Activated T-helper 2 cell treated with anti-CD3 and anti-CD28 coated beads, Interferon-gamma antibody, Interleukin-2, Interleukin-4, amounts not matched to agents 10 μg/mL and 5 μg/mL and 100 μg/mL, durations not matched to agents 14 hours and 24 hours and 36 hours (primary cell): Measurements from ENCODE around the gene NAALADL2. TPM values are rescaled to one million over a fixed set of nuclear protein-coding genes. Genes with fewer than 3 reads are reported as not detected.
"Not testable (repeated sequence)": the region's sequence is repeated elsewhere in the genome, so short reads cannot be mapped to it uniquely, and the experiment has no call there.

Experiments used
- DNase-seq: peaks from one replicate; pipeline ENCODE4 v3.0.0; 2021; ENCODE audit warnings: low spot score
- H3K27ac Mint-ChIP-seq: one replicate; pipeline ENCODE4 v1.8.0; 2021; ENCODE audit warnings: mixed read lengths
- H3K27me3 Mint-ChIP-seq: one replicate; pipeline ENCODE4 v1.8.0; 2021; ENCODE audit warnings: low read depth, mixed read lengths
- H3K36me3 Mint-ChIP-seq: one replicate; pipeline ENCODE4 v1.8.0; 2021; ENCODE audit warnings: low read depth, mixed read lengths
- H3K4me1 Mint-ChIP-seq: one replicate; pipeline ENCODE4 v1.8.0; 2021; ENCODE audit warnings: low read depth, mixed read lengths
- H3K4me3 Mint-ChIP-seq: one replicate; pipeline ENCODE4 v1.8.0; 2021; ENCODE audit warnings: low read depth, mild to moderate bottlenecking, moderate library complexity, mixed read lengths
- H3K9me3 Mint-ChIP-seq: one replicate; pipeline ENCODE4 v1.8.0; 2021; ENCODE audit warnings: mixed read lengths
- intact Hi-C: fragments of 100-400 bp; cut with micrococcal nuclease; formaldehyde crosslinking; loops from one replicate; pipeline ENCODE4 v1.15.1; 2023
- total RNA-seq: library from RNA; stranded (reverse); gene quantifications from 2 replicates; pipeline ENCODE4 v1.2.3, GENCODE V29; 2022

NAALADL2 gene
- total RNA-seq, 1 donor from 2014 or later: not detected

- intact Hi-C loops: no loop called here
- DNase-seq: no peak
- H3K36me3 Mint-ChIP-seq: no peaks in the 10 kb centered on the region
Observed at GRCh38 chr3:175070946-175071345, 211.8 kb downstream of the NAALADL2 start.

GRCh38 chr3:175073219-175073905 is 214.2 kb downstream of the NAALADL2 start:
- no peak overlapping the region for H3K27ac Mint-ChIP-seq
- H3K4me3 Mint-ChIP-seq: no peak overlapping the region
- intact Hi-C loops: no loop called here
- no peaks in the 10 kb centered on the region for H3K36me3 Mint-ChIP-seq
- H3K9me3 Mint-ChIP-seq: no peaks in the 10 kb centered on the region
- DNase-seq: no peak
- no peaks in the 10 kb centered on the region for H3K27me3 Mint-ChIP-seq
- no peaks in the 10 kb centered on the region for H3K4me1 Mint-ChIP-seq

More at GRCh38 chr3:175070946-175071345, 211.8 kb downstream of the NAALADL2 start:
- Mint-ChIP-seq H3K4me1 (no peaks in the 10 kb centered on the region), H3K27me3 (no peaks in the 10 kb centered on the region), H3K4me3 (no peak overlapping the region), H3K9me3 (no peaks in the 10 kb centered on the region), H3K27ac (no peak overlapping the region)

- intact Hi-C loops: no loop called here
- no peaks in the 10 kb centered on the region for H3K9me3 Mint-ChIP-seq
- DNase-seq: no peak
- H3K27ac Mint-ChIP-seq: no peak overlapping the region
- no peaks in the 10 kb centered on the region for H3K36me3 Mint-ChIP-seq
- no peaks in the 10 kb centered on the region for H3K4me1 Mint-ChIP-seq
- H3K27me3 Mint-ChIP-seq: no peaks in the 10 kb centered on the region
- H3K4me3 Mint-ChIP-seq: no peak overlapping the region
Observed at GRCh38 chr3:175075269-175075668, 216.1 kb downstream of the NAALADL2 start.

GRCh38 chr3:175077216-175077615 is 218.1 kb downstream of the NAALADL2 start:
- no peak overlapping the region for H3K27ac Mint-ChIP-seq
- intact Hi-C loops: no loop called here
- H3K4me3 Mint-ChIP-seq: no peak overlapping the region
- DNase-seq: no peak
- no peaks in the 10 kb centered on the region for H3K4me1 Mint-ChIP-seq
- no peaks in the 10 kb centered on the region for H3K27me3 Mint-ChIP-seq
- no peaks in the 10 kb centered on the region for H3K9me3 Mint-ChIP-seq
- no peaks in the 10 kb centered on the region for H3K36me3 Mint-ChIP-seq

- DNase-seq: no peak
- Mint-ChIP-seq H3K27ac (no peak overlapping the region), H3K27me3 (no peaks in the 10 kb centered on the region), H3K4me1 (no peaks in the 10 kb centered on the region), H3K4me3 (no peak overlapping the region), H3K9me3 (no peaks in the 10 kb centered on the region), H3K36me3 (no peaks in the 10 kb centered on the region)
- intact Hi-C loops: no loop called here
Observed at GRCh38 chr3:175082631-175083030, 223.5 kb downstream of the NAALADL2 start.

- H3K36me3 Mint-ChIP-seq, H3K4me3 Mint-ChIP-seq, DNase-seq, H3K27ac Mint-ChIP-seq, H3K27me3 Mint-ChIP-seq, intact Hi-C loops, H3K9me3 Mint-ChIP-seq, H3K4me1 Mint-ChIP-seq: not testable (repeated sequence)
Observed at GRCh38 chr3:175087128-175087527, 228.0 kb downstream of the NAALADL2 start.

- no peaks in the 10 kb centered on the region for H3K4me1 Mint-ChIP-seq
- H3K36me3 Mint-ChIP-seq: no peaks in the 10 kb centered on the region
- no peak overlapping the region for H3K4me3 Mint-ChIP-seq
- intact Hi-C loops: no loop called here
- H3K27me3 Mint-ChIP-seq: no peaks in the 10 kb centered on the region
- no peak overlapping the region for H3K27ac Mint-ChIP-seq
- DNase-seq: no peak
- H3K9me3 Mint-ChIP-seq: no peaks in the 10 kb centered on the region
Observed at GRCh38 chr3:175088766-175089380, 229.7 kb downstream of the NAALADL2 start.

GRCh38 chr3:175091426-175092114 is 232.4 kb downstream of the NAALADL2 start:
- DNase-seq: no peak
- H3K9me3 Mint-ChIP-seq: no peaks in the 10 kb centered on the region
- H3K4me3 Mint-ChIP-seq: no peak overlapping the region
- H3K27ac Mint-ChIP-seq: no peak overlapping the region
- intact Hi-C loops: no loop called here
- no peaks in the 10 kb centered on the region for H3K36me3 Mint-ChIP-seq
- no peaks in the 10 kb centered on the region for H3K27me3 Mint-ChIP-seq
- H3K4me1 Mint-ChIP-seq: no peaks in the 10 kb centered on the region

GRCh38 chr3:175093748-175094147 is 234.6 kb downstream of the NAALADL2 start:
- DNase-seq: no peak
- no peak overlapping the region for H3K4me3 Mint-ChIP-seq

GRCh38 chr3:175094344-175094743 is 235.2 kb downstream of the NAALADL2 start:
- H3K36me3 Mint-ChIP-seq: no peaks in the 10 kb centered on the region
- intact Hi-C loops: no loop called here
- H3K4me3 Mint-ChIP-seq: no peak overlapping the region
- H3K27ac Mint-ChIP-seq: no peak overlapping the region
- no peaks in the 10 kb centered on the region for H3K27me3 Mint-ChIP-seq
- no peaks in the 10 kb centered on the region for H3K4me1 Mint-ChIP-seq
- no peaks in the 10 kb centered on the region for H3K9me3 Mint-ChIP-seq
- no peak for DNase-seq

More at GRCh38 chr3:175093748-175094147, 234.6 kb downstream of the NAALADL2 start:
- Mint-ChIP-seq H3K27ac (no peak overlapping the region), H3K9me3 (no peaks in the 10 kb centered on the region), H3K27me3 (no peaks in the 10 kb centered on the region), H3K4me1 (no peaks in the 10 kb centered on the region), H3K36me3 (no peaks in the 10 kb centered on the region)
- intact Hi-C loops: no loop called here

GRCh38 chr3:175098644-175099043 is 239.5 kb downstream of the NAALADL2 start:
- Mint-ChIP-seq H3K4me1 (no peaks in the 10 kb centered on the region), H3K9me3 (no peaks in the 10 kb centered on the region), H3K27ac (no peak overlapping the region), H3K4me3 (no peak overlapping the region), H3K27me3 (no peaks in the 10 kb centered on the region), H3K36me3 (no peaks in the 10 kb centered on the region)
- intact Hi-C loops: no loop called here
- no peak for DNase-seq

- Mint-ChIP-seq H3K9me3 (no peaks in the 10 kb centered on the region), H3K36me3 (no peaks in the 10 kb centered on the region), H3K4me3 (no peak overlapping the region), H3K27ac (no peak overlapping the region), H3K4me1 (no peaks in the 10 kb centered on the region), H3K27me3 (no peaks in the 10 kb centered on the region)
- intact Hi-C loops: no loop called here
- DNase-seq: no peak
Observed at GRCh38 chr3:175102161-175102560, 243.0 kb downstream of the NAALADL2 start.

- intact Hi-C loops: no loop called here
- no peaks in the 10 kb centered on the region for H3K27me3 Mint-ChIP-seq
- no peak overlapping the region for H3K4me3 Mint-ChIP-seq
- no peaks in the 10 kb centered on the region for H3K36me3 Mint-ChIP-seq
- DNase-seq: no peak
- no peak overlapping the region for H3K27ac Mint-ChIP-seq
- H3K9me3 Mint-ChIP-seq: no peaks in the 10 kb centered on the region
- no peaks in the 10 kb centered on the region for H3K4me1 Mint-ChIP-seq
Observed at GRCh38 chr3:175103298-175103697, 244.2 kb downstream of the NAALADL2 start.
